GM19240 (cell line): ENCODE data around the gene FHOD1.

ENCODE experiments used
- DNase-seq: peaks from one replicate; pipeline ENCODE4 v3.0.0; 2011; ENCODE audit warnings: low spot score; ENCODE audit not compliant: insufficient read length

The FHOD1 gene

DNA sequence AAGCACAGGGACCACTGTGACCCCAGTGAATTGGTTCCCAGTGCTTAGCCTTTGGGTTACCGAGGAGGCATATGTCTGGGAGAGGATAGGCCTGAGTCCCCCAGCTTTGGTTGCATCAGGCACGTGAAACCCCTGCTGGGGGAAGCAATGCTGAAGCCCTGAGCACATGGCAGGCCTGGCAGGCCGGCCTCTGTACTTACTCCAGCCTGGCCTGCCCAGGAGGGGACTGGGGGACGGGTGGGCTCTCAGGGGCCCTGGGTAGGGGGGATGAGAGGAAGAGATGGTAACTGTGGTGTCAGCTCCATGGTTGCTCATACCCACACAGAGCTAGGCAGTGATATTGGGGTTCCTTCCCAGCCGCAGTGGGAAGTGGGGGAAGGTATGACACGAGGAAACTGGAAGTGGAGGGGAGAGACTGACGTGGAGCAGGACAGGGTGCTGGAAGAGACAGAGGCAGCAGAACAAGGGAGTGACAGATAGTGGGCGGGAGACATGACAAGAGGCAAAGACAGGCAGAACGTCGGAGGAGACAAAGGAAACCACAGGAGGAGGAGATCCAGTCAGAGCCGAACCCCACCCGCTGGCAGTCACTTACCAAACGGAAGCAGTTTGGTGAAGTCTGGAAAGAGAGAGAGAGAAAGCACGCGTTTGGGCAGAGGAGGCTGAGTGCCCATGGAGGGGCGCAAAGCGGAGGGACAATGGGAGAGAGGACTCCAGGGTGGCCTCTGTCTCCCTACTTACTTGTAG, 11.3 kb downstream of the FHOD1 start:
- DNase-seq: no peak

DNA sequence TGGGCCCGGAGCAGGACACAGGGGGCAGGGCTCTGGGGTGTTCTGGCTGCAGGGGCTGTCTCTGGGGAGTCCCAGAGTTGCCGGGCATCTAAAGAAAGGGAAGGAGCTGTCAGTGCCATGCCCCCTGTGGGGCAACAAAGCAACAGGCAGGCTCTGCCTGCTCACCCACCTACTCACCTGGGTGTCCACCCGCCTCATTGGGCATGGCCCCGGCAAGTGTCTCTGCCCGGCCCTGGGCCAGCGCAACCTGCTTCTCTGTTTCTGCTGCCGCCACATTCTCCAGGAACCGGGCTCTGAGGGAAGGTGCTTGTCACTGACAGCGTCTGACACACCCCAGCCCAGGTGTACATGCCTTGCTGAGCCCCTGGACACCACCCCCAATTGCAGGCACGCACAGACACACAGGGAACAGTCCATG, 13.1 kb downstream of the FHOD1 start:
- DNase-seq: no peak

DNA sequence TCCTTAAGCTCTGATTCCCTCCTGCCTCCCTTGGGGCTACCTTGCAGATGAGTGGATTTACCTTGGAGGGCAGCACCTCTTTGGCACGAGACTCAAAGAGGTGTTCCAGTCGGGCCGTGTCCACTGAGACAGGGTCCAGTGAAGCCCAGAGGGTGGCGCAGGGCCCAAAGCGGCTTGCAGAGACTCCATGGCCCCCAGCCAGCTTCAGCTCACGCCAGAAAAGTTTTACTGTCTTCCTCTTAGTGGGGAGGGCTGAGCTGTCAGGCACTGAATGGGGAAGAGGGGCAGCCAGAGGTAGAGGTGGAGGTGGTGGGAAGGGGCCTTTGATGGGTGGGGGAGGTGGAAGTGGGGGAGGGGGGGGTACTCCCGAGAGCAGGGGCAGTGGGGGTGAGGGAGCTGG, 13.7 kb downstream of the FHOD1 start:
- no peak for DNase-seq

DNA sequence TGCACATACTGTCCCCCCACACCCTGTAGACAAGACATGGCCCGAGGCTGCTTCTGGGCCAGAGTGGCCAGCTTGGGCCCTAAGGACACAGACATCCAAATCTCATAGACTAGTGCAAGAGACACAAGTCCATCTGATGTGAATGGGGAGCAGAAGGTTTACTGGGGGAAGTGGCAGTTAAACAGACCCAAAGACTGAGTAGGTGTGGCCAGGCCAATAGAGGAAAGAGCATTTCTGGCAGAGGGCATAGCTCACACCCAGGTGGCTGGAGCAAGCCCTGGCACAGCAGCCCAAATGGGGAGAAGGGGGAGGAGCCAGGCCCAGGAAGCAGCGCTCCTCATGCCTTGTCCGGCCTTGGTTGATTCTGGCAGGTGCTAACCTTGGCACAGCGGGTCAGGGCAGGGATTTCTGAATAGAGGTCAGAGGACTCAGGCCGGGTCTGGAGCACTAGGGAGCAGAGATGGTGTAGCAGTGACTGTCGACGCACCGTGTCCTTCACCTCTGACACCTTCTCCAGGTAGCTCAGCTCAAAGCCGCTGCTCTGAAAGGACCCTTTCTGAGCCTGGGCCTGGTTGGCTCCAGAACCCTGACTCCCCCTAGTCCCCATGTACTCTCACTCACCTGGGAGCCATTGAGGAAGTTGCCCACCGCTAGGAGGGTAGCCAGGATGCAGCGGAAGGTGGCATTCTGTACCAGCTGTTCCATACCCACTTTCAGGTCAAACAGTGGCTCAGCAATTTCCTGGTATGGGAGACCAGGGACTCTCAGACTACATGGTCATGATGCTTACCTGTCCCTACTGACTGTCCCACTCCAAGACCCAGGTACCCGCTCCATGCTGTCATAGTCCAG, 16.2 kb downstream of the FHOD1 start:
- no peak for DNase-seq

DNA sequence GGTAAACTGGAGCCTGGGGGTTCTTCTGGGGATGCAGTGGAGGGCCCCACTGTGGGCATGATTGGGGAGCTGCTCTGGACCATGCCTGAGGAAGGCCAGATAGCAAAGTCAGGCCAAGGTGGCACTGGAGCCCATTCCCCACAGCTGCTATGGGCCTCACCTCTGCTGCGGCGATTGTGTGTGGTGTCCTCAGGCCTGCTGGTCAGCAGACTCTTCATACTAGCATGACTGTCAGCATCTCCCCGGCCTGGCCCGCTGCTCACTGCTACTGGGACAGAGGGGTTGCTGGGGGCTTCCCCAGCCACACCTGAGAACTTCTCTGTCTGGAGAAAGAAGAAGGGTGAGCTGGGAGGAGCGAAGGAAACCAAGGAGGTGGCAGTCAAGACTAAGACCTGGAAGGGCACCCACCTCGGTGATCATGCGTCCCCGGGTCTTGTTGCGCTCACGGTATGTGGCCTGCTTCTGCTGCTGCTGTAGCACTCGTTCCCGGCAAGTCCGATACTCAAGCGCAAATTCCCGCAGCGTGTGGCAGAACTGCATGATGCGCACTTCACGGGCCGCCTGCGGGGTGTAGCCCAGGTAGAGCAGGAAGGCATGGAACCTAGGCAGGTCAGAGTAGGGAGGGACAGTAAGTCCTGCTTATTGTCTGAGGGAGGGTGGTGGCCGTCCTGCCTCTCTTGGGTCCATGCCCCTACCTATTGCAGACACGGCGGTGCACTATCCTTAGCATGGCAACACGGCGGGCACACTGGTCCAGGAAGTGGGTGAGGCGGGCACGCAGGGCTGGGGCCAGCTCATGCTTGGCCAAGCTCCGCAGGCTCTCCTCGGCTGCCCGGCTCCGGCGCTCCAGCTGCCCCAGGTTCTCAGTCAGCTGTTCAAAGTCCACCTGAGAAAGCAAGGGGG, 17.1 kb downstream of the FHOD1 start:
- DNase-seq: no peak

DNA sequence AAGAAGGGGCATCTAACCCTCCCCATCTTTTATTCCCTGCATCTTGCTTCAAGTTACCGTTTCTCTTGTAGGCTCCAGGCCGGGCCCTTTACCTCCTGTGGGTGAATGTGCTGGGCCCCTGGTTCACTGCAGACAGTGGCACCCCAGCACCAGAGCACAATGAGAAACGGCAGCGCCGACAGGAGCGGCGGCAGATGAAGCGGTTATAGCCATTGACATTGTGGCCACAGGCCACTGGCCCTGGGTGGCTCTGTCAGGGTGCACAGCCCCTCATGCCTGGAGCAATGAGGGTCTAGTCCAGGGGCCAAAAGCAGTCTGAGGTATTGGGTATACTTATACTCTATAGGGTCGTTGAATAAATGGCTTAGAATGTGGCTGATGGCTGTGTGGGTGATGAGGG, 18.4 kb downstream of the FHOD1 start:
- DNase-seq: no peak

DNA sequence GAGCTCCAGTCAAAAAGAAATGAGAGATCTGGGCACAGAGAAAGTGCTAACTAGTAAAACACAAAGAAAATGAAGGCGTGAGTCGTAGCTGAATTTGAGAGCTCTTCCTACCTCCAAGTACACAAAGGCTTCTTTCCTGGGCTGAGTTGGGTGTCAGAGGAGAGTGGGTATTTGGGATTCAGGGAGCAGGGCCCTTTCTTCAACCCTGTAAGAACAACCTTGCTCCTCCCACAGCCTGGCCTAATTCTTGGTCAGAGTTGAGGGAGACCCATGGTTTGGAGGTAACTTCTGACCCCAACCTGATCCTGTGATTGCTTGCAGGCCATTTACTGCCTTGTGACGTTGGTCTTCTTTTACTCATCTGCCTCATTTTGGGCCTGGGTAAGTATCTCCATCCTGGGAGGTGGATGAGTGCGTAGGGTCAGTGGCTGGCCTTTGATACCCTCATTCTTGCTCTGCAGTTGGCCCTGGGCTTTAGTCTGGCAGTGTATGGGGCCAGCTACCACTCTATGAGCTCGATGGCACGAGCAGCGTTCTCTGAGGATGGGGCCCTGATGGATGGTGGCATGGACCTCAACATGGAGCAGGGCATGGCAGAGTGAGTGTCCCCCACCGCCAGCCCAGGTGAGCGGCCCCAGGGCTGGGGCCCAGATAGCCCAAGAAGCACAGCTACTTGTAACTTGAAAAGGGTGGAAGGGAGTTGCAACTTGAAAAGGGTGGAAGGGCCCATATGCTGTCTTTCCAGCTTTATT, 19.1 kb downstream of the FHOD1 start:
- DNase-seq: no peak

DNA sequence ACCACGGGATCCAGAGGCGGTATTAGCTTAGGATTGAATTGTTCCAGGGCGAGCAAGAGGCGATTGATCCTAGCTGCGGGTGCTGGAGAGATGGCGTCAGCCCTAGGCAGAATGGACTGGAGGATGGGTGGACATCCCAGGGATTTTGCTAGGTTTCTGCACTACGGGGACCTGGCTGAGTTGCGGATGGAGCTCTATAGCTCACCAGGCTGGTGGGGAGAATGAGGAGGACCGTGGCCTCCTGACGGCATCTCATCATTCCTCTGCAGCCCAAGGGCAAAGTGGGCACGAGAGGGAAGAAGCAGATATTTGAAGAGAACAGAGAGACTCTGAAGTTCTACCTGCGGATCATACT, 19.7 kb downstream of the FHOD1 start:
- DNase-seq: no peak

DNA sequence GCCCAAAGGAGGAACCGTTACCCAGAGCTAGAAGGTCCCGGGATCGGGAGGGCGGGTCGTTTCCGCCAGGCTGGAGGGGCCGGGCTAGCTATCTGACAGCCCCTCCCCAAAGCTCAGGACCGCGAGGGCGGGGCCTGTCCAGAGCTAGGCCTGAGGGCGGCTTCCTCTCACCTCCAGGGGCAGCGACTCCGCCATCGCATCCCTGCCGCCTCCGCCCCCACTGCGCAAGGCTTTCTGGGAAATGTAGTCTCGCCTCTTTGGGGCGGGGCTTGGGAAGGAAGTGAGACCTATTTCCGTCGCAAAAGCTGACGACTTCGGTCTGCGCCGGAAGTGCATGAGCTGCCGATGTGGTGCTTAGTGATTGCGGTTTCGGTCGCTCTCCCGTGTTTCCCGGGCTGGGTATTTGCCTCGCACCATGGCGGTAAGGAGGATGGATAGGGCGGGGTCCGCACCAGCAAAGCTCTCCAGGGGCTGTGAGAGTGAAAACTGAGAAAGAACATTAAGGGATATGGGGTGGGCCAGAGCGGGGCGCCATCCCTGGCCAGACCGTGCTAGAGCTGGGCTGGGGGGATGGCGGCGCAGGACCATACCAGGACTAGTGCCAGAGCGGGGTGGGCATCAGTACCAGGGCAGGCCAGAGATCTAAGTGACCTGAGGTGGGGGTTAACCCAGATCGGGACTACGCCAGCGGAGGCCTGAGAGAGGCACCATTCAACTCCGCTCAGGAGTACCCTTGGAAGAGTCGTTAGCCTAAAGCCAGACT, 20.3 kb downstream of the FHOD1 start, which contains the start of gene TMEM208:
Gene TMEM208, plus strand, starts transcription at position 327 of the 763 bp plus-strand sequence. Its CDS starts 89 bp downstream, at position 416.
- DNase-seq: peak; percentile 100

DNA sequence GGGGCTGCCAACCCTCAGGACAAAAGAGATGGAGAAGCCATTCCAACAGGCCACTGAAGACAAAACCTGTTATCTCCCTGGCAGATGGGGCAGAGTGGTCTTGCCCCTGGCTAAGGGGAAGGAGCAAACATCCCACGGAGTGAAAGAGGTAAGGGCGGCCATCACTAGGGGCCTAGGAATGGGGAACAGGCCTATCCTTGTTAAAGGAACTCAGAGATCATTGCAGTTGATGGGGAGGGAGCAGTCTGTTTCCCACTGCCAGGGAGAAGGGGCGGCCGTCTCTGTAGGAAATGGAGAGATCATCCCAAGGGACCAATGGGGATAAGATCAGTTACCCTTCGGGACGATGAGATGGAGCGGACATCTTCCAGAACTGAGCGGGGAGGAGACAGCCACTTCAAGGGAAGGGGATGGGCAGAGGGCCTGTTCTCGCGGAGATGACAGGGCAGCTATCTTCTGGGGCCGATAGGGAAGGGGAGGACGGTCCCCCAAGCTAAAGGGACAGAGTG, 20.9 kb downstream of the FHOD1 start:
- no peak for DNase-seq

DNA sequence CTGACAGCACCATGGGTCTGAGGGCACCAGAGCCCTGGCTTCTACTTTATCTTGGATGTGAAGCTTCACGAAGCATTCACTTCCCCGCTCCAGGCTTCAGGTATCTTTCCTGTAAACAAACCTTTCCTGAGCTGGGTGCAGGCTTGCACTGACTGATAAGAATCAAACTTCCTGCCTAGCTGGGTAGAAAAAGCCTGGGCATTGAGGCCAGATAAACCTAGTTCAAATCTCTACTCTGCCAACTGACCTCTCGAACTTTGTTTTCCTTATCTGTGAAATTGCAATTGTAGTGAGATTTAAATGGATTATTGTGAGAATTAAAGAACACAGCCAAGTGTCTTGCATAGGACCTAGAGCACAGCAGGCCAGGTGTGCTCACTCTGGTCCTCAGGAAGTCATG, 23.3 kb downstream of the FHOD1 start:
- DNase-seq: no peak

DNA sequence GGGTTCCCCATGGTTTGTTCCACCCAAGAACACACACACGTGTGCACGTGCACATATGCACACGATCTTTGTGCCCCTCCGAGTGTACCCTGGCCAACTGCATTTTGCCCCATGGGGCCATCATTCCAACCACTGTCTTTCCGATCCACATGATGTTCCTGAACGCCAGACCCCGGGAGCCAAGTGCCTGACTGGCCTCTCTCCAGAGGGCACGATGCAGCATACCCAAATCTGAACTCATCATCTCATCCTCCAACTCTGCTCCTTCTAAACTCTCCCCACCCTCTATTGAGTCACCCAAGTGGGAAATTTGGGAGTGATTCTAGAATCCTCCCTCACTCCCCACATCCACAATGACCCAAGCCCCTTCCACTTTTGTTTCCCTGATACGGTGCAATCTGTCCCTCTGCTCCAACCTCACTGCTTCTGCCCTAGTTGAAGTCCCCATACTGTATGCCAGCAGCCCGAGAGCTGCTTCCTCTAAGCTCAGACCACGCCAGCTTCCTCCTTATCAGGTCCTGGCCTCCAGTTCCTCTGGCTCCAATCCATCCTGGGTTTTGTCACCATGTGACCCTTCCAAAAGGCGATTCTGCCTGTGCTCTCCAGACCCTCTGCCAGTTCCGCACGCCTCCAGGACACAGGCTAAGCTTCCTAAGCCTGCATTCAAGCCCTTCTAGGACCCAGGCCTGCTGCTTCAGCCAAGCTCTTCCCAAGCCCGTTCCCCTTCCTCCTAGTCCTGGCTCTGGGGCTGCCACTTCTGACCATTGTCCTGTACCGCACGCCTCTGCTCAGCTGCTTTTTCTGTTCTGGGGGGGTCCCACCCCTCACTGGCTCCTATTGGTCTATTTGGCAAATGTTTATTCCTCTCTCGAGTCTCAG, 30.4 kb downstream of the FHOD1 start:
- DNase-seq: no peak

DNA sequence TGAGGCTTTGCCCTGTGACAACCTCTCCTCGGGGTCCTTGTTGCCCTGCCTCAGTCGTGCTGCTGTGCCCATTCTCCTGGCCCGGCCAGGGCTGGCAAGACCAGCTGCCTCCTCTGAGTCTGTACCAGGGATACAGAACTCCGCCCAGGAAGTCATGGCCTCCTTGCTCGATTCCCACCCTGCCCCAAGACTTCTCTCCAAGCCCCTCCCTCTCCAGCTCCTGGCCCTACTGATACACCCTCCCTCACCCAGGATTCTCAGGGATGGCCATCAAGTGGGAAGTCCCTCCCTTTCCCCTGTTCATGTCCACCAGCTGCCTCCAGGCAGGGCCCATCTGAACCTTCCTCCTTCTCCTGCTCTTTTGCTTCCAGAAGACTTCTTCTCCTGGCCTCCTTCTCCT, 31.6 kb downstream of the FHOD1 start:
- no peak for DNase-seq

DNA sequence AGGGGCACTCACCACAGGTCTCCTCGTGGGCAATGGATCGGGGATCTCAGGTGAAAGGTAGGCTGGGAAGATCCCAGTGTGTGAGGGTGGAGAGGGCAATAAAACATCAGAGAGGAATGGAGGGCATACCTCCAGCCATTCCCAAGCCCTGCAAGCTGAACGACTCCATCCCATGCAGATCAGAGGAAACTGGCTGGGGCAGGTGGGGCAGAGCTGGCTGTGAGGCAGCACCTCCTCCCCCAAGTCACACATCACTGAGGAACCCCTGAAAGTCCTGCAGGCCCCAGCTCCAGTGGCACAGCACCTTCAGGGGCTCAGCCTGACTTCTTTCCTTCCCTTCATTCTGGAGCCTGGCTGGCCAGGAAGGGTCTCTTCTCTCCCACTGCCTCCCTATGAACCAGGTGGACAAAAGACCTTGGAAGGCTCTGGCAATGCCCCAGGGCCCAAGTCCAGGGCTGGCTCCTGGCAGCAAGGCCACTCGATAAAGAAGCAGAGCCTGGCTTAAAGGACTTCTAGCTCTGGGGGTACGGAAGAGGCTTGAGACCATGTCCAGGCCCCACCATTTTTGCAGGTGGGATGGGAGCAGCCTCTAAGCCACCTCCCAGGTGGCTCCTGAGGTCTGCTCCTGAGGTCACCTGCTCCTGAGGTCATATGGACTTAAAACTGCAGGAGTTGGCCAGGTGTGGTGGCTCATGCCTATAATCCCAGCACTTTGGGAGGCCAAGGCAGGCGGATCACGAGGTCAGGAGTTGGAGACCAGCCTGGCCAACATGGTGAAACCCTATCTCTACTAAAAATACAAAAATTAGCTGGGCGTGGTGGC, 33.9 kb downstream of the FHOD1 start:
- DNase-seq: no peak

DNA sequence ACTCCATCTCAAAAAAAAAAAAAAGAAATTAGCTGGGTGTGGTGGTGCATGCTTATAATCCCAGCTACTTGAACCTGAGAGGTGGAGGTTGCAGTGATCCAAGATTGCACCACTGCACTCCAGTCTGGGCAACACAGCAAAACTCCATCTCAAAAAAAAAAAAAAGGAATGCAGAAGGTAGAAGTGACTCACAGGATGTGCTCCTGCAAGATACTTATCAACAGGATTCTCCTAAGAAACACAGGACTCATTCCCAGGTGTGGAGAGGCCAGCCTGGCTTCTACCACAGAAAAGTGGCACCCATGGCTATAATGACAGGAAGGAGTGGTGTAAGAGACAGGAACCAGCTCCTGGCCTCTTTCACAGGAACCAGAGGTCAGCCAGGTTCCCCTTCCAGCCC, 34.5 kb downstream of the FHOD1 start:
- no peak for DNase-seq

DNA sequence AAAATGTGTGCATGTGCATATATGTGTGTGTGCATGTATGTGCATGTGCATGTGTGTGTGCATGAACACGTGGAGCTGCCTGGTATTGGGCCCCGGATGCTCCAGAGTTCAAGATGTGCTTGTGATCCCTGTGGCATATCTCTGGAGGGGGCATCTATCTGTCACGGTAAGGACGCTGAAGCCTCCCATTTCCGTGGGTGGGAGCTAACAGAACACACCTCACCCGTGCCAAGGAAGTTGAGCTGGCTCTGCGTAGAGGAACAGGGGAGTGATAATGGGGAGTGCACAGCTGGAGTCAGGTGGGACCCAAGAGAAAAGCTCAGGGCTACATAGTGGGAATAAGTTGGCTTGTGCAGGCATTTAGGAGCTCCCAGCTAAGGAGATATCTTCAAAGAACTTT, 35.6 kb downstream of the FHOD1 start:
- DNase-seq: no peak

DNA sequence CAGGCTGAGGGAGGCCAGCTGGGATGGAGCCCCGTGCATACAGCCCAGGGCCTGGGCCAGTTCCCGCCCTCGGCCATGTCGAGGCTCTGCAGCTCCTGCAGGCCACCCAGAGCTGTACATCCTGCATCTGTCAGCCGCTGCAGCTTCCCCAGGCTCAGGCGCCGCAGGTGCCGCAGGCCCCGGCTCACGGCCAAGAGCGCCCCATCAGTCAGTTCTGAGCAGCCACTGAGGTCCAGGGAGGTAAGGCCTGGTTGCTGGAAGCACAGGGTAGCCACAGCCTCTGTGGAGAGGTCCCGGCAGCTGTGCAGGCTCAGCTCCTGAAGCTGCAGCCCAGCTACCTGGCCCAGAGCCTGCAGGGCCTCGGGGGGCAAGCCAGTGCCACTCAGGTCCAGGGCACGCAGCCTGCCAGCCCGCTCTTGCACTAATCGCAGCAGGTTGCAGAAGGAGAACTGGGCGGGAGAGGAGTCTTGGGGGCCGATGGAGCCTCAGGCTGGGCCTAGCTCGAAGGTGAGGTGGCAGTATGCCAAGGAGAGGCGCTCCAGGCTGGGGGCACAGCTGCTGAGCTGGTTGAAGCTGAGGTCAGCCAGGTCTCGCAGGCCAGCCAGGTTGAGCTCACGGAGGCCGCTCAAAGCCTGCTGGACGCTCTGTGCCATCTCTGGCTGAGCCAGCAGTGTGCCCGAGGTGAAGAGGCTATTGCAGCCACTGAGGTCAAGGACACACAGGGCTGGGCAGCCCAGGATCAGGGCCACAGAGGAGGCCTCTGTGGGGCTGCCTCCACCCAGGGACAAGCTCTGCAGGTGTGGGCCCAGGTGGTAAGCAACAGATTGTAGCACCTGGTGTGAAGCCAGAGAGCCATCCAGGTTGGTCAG, 37.0 kb downstream of the FHOD1 start:
- no peak for DNase-seq
